GM18951 (cell line): ENCODE data around the gene PIK3CD.

Experiments
- POLR2A ChIP-seq: IDR thresholded peaks from 4 replicates; pipeline ENCODE4 v1.6.1; 2011; ENCODE audit warnings: mild to moderate bottlenecking; ENCODE audit not compliant: insufficient read length, insufficient read depth; ENCODE audit errors: extremely low read depth
- in situ Hi-C: fragments of 300-500 bp; cut with MboI; formaldehyde crosslinking; loops from one replicate; pipeline ENCODE4 v1.12.0; 2022; ENCODE audit warnings: low sequenced_read_pairs, mixed read lengths, inconsistent platforms; ENCODE audit not compliant: unreplicated experiment

Gene PIK3CD

GRCh38 chr1:9651565-9652378, at the start of gene PIK3CD:
PIK3CD (plus strand) TSS chr1:9651731; CDS start chr1:9710456, 58,725 bp downstream.
- in situ Hi-C loops, result no loop called here
- TF ChIP-seq POLR2A, result peak; percentile 86

DNA sequence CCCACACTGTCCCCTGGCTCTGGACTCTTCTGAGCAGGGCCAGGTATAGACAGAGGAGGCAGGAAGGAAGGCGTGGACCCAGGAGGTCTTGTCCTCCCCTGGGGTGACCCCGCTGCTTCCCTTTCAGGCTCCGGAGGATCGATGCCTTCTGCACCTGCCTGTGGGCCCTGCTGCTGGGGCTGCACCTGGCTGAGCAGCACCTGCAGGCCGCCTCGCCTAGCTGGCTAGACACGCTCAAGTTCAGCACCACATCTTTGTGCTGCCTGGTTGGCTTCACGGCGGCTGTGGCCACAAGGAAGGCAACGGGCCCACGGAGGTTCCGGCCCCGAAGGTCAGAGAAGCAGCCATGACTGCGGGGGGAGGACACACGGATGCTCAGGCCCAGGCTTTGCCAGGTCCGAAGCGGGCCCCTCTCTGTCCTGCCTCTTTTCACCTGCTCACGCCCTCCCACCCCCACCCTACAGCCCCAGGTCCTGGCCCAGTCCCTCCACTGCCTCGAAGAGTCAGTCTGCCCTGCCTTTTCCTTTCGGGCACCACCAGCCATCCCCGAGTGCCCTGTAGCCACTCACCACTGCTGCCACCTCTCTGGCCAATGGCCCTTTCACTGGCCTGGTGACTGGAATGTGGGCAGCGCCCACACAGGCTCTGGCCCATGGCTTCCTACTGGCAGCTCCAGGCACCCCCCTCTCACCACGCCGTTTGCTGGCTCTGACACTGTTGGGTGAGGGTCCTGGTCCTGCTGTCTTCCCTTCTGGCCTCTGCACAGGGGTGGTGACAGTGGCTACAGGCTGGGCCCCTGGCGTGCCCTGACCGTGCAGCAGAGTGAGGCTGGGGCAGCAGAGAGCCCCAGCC, 49.4 kb upstream of the PIK3CD start:
- TF ChIP-seq POLR2A, result no peak
- in situ Hi-C loops, result loop anchor here (25.0 kb wide), 1 partner anchor 260 kb away; no protein-coding TSS in a partner anchor

DNA sequence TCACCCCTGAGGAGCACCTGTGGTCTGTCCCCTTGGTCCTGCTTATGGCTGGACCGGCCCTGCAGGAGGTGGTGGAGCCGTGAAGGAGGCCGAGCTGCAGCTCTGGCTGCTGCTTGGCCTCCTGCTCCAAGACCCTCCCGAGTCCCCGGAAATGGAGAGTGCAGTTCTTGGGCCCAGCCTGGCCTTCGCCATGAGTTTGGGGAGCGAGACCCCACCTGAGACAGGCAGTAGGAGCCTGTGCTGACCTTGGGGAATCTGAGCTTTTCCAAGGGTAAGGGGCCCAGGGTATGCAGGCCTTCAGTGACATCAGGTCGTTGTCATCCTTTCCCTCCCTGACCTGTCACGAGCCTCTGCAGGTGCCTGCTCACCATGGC, 48.8 kb upstream of the PIK3CD start:
- no peak for TF ChIP-seq POLR2A
- in situ Hi-C loops, result loop anchor here (25.0 kb wide), 1 partner anchor 260 kb away; no protein-coding TSS in a partner anchor

- in situ Hi-C loops, result loop anchor here (25.0 kb wide), 1 partner anchor 259 kb away; no protein-coding TSS in a partner anchor
Observed at GRCh38 chr1:9603307-9603706, 48.2 kb upstream of the PIK3CD start.

GRCh38 chr1:9603766-9604753, 47.5 kb upstream of the PIK3CD start:
- TF ChIP-seq POLR2A, result no peak
- in situ Hi-C loops, result loop anchor here (25.0 kb wide), 1 partner anchor 258 kb away; no protein-coding TSS in a partner anchor

More at GRCh38 chr1:9603307-9603706, 48.2 kb upstream of the PIK3CD start:
- TF ChIP-seq POLR2A, result no peak

DNA sequence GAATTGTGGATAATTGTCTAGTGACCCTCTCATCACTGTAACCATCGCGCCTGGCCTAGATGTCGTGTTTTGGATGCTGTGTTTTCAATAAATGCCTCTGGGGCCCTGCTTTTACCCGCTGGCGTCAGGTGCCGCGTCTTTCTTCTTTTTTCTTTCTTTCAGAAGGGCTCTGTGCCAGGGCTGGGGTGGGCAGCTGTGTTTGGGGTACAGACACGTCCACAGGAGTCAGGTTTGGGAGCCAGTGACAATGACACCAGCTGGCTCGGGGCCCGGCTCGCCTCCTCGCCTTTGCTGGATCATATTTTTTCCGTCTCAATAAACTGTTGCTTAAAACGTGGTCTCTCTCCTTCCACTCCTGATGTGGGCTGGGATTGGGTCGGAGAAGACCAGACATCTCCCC, 46.7 kb upstream of the PIK3CD start:
- in situ Hi-C loops, result loop anchor here (25.0 kb wide), 1 partner anchor 257 kb away; no protein-coding TSS in a partner anchor

GRCh38 chr1:9605946-9606455, 45.5 kb upstream of the PIK3CD start:
- in situ Hi-C loops, result loop anchor here (25.0 kb wide), 1 partner anchor 256 kb away; no protein-coding TSS in a partner anchor
- TF ChIP-seq POLR2A, result no peak

More for the DNA sequence above, 46.7 kb upstream of the PIK3CD start:
- no peak for TF ChIP-seq POLR2A

DNA sequence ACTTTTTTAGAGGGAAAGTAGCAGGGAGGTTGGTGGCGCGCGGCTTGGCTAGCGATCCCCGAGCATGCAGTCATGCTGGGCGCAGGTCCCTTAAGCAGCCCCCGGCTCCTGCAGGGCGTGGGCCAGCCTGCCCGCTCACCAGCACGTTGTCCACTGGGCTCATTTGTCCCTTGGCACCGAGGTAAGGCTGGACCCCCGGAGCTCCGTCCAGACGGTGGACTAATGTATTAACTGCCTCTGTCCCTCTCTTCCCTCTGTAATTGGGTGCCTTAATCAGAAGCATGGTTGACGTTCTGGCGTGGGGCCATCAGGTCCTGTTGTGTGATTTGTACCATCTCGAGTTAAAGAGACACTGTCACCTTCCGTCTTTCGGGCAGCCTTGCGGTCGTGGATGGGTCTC, 45.1 kb upstream of the PIK3CD start:
- TF ChIP-seq POLR2A, result no peak

DNA sequence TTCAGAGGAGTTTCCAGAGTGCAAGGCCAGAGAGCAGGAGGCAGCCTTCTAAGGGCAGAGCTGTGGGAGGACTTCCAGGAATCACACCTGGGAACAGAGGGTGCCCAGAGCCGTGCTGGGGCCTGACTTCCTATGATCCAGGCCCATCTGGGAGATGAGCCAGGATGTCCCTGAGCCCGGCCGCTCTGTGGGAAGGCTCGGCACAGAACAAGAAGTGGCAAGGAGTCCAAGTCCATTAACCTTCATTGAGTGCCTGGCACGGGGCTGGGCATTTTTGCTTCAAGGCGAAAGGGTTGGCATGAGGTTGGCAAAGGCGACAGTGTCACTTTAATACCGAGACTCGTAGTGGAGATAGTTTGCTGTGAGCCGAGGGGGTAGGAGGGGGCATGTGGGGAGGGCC, 44.6 kb upstream of the PIK3CD start:
- no peak for TF ChIP-seq POLR2A
- in situ Hi-C loops, result loop anchor here (25.0 kb wide), 1 partner anchor 255 kb away; no protein-coding TSS in a partner anchor

More for the DNA sequence above, 45.1 kb upstream of the PIK3CD start:
- in situ Hi-C loops, result loop anchor here (25.0 kb wide), 1 partner anchor 256 kb away; no protein-coding TSS in a partner anchor

DNA sequence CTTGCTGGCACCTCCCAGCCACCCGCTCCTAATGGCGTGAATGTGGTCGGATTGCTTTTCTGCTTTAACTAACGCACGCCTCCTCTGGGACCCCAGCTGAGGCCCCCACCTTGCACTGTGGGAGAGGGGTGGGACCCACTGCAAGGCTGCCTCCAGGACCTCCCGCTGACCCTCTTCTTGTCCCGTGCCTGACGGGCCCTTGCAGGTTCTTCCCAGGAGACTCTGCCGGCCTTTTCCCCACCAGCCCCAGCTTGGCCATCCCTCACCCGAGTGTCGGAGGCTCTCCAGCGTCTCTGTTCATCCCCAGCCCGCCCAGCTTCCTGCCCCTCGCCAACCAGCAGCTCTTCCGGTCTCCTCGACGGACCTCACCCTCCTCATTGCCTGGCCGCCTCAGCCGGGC, 44.2 kb upstream of the PIK3CD start:
- no peak for TF ChIP-seq POLR2A
- in situ Hi-C loops, result loop anchor here (25.0 kb wide), 1 partner anchor 255 kb away; no protein-coding TSS in a partner anchor

GRCh38 chr1:9609998-9610397, 41.5 kb upstream of the PIK3CD start:
- in situ Hi-C loops, result loop anchor here (25.0 kb wide), 1 partner anchor 252 kb away; no protein-coding TSS in a partner anchor
- no peak for TF ChIP-seq POLR2A
